Mucosa of stomach (tissue), 1 donor: ENCODE results near the gene EDN2.
A peak's percentile ranks its signal among the peaks of the same experiment; 100 is the strongest.

Experiments used
- H3K27me3 ChIP-seq: one replicate; pipeline ENCODE4 v1.7.0; 2013; ENCODE audit warnings: mild to moderate bottlenecking, low read length; ENCODE audit not compliant: control insufficient read depth, insufficient read depth
- H3K36me3 ChIP-seq: one replicate; pipeline ENCODE4 v1.7.0; 2013; ENCODE audit warnings: low read length; ENCODE audit not compliant: control insufficient read depth, insufficient read depth
- H3K4me1 ChIP-seq: one replicate; pipeline ENCODE4 v1.7.0; 2013; ENCODE audit warnings: mild to moderate bottlenecking, low read length; ENCODE audit not compliant: control insufficient read depth, insufficient read depth
- H3K4me3 ChIP-seq: one replicate; pipeline ENCODE4 v1.7.0; 2013; ENCODE audit warnings: low read length
- H3K9ac ChIP-seq: one replicate; pipeline ENCODE4 v1.7.0; 2013; ENCODE audit warnings: mild to moderate bottlenecking, low read length, moderate library complexity
- H3K9me3 ChIP-seq: one replicate; pipeline ENCODE4 v1.7.0; 2013; ENCODE audit warnings: mild to moderate bottlenecking, low read length, moderate library complexity; ENCODE audit not compliant: control insufficient read depth
- donor health status: Pancreatic carcinoma.

EDN2 gene

DNA sequence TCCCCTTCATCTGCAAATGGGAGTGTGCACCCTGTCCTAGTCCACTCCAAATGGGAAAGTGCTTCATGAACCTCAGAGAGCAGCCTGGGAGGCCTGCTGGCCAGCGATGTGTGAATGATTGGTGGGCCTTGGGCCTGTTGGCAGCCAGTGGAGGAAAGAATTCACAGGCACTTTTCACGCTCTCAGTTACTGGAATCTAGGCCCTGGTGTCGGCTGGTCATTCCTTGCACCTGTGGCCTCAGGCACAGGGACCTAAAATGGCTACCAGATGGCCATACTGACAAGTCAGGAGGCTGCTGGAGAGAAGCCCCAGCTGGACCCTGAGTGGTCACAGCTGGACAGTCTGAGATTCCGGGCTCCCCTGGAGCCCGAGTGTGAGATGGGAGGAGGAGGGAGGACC, 18.4 kb upstream of the EDN2 start:
- no peak overlapping the region for H3K4me3 ChIP-seq
- no peak overlapping the region for H3K9ac ChIP-seq
- H3K4me1 ChIP-seq = peaks cover 54% of the 10 kb centered on the region
- no peaks in the 10 kb centered on the region for H3K9me3 ChIP-seq
- H3K27me3 ChIP-seq = no peaks in the 10 kb centered on the region
- no peaks in the 10 kb centered on the region for H3K36me3 ChIP-seq

DNA sequence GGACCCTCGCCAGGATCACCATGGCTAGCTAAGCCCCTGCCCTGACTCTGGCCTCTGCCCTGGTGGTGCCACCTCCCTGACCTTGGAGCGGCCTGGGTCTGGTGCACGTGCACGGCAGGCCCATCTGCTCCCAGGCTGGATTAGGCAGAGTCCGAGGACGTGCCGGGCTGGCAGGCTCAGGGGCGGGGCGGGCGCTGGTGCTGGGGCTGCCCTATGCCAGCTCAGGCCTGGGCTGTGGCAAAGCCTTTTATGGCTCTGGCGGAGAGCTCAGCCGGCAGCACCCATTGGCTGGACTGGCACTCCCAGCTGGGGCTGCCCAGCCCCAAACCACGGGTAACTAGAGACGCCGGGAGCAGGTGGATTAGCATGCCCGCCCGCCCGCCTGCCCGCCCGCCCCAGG, 17.1 kb upstream of the EDN2 start:
- H3K4me1 ChIP-seq = peaks cover 62% of the 10 kb centered on the region
- H3K27me3 ChIP-seq = no peaks in the 10 kb centered on the region
- H3K9me3 ChIP-seq = no peaks in the 10 kb centered on the region
- H3K9ac ChIP-seq = peak overlapping the region; percentile 42
- no peaks in the 10 kb centered on the region for H3K36me3 ChIP-seq
- no peak overlapping the region for H3K4me3 ChIP-seq

GRCh38 chr1:41500781-41501518, 16.5 kb upstream of the EDN2 start:
- H3K9ac ChIP-seq = peak overlapping the region; percentile 40
- no peaks in the 10 kb centered on the region for H3K36me3 ChIP-seq
- H3K4me3 ChIP-seq = no peak overlapping the region
- H3K9me3 ChIP-seq = no peaks in the 10 kb centered on the region
- H3K27me3 ChIP-seq = no peaks in the 10 kb centered on the region
- peaks cover 68% of the 10 kb centered on the region for H3K4me1 ChIP-seq

- H3K4me3 ChIP-seq = no peak overlapping the region
- H3K27me3 ChIP-seq = no peaks in the 10 kb centered on the region
- peak overlapping the region; percentile 40 for H3K9ac ChIP-seq
- no peaks in the 10 kb centered on the region for H3K36me3 ChIP-seq
- H3K4me1 ChIP-seq = peaks cover 72% of the 10 kb centered on the region
- H3K9me3 ChIP-seq = no peaks in the 10 kb centered on the region
These were observed 15.9 kb upstream of the EDN2 start for GRCh38 chr1:41500378-41500777.

- peaks cover 71% of the 10 kb centered on the region for H3K4me1 ChIP-seq
- no peak overlapping the region for H3K4me3 ChIP-seq
- no peak overlapping the region for H3K9ac ChIP-seq
These were observed 15.1 kb upstream of the EDN2 start for GRCh38 chr1:41499591-41499990.

DNA sequence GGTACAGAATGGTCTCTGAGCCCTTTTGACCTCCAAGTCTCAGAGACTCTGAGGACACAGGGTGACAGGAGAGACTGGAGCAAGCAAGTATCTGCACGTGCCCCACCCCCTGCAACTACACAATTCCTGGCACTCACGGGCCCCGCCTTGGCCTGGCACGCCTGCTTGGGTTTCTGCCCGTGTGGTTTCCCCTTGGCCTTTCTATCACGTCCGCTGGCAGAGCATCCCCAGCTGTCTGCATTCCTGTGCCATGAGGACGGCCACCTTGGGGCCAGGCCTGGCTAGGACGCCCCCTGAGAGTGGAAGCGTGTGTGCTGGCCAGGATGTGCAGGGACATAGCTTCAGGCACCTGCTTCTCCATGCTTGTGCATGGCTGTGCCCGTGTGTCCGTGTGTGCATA, 14.3 kb upstream of the EDN2 start:
- Histone ChIP-seq H3K4me1 (peaks cover 64% of the 10 kb centered on the region), H3K27me3 (peaks cover 4% of the 10 kb centered on the region), H3K9me3 (no peaks in the 10 kb centered on the region), H3K36me3 (no peaks in the 10 kb centered on the region), H3K4me3 (no peak overlapping the region), H3K9ac (no peak overlapping the region)

More at GRCh38 chr1:41499591-41499990, 15.1 kb upstream of the EDN2 start:
- Histone ChIP-seq H3K9me3 (no peaks in the 10 kb centered on the region), H3K36me3 (no peaks in the 10 kb centered on the region), H3K27me3 (peaks cover 4% of the 10 kb centered on the region)

DNA sequence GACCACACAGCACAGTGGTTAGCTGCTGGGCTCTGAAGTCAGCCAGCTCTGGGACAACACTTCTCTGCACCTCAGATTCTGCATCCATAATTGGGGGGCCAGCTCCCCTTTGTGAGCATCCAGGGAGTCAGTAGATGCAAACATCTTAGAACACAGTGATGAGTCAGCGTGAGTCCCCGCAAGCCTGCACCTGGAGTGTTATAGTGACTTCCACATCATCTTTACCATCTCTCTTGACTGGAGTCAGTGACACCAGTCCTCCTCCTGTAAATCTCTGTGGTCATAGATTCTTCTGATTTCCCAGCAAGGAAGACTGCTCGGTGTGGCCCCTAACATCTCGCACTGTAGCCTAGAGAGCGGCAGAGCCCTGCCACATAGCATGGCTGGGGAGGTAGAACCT, 13.9 kb upstream of the EDN2 start:
- Histone ChIP-seq H3K4me1 (peaks cover 64% of the 10 kb centered on the region), H3K9me3 (no peaks in the 10 kb centered on the region), H3K36me3 (no peaks in the 10 kb centered on the region), H3K4me3 (no peak overlapping the region), H3K9ac (peak overlapping the region; percentile 24), H3K27me3 (peaks cover 4% of the 10 kb centered on the region)

DNA sequence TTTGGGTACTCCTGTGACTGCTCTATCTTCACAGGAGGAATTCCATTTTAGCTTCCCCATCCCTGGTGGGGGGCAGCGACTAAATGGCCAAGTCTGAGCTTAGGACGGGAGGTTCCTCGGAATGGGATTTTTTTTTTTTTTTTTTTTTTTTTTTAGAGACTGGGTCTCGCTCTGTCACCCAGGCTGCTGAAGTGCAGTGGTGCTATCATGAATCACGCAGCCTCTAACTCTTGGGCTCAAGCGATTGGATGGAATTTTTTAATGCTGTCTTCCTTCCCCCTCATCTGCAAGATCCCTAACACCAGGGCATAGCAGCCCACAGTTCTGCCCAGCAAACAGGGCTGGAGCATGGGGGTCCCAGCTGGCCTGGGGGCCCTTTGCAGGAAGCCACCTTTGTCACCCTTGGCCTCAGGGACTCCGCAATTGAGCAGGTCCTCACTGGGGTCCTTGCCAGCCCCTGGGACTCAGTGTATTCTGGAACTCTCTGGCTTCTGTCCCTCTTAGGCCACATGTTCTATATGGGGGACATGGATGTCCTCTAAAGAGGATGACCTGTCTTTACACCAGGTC, 13.1 kb upstream of the EDN2 start:
- peaks cover 60% of the 10 kb centered on the region for H3K4me1 ChIP-seq
- H3K9ac ChIP-seq = no peak overlapping the region
- no peak overlapping the region for H3K4me3 ChIP-seq
- peaks cover 4% of the 10 kb centered on the region for H3K27me3 ChIP-seq
- no peaks in the 10 kb centered on the region for H3K9me3 ChIP-seq
- H3K36me3 ChIP-seq = no peaks in the 10 kb centered on the region

GRCh38 chr1:41497056-41497440, 12.6 kb upstream of the EDN2 start:
- no peaks in the 10 kb centered on the region for H3K36me3 ChIP-seq
- no peak overlapping the region for H3K4me3 ChIP-seq
- peak overlapping the region; percentile 65 for H3K9ac ChIP-seq
- peaks cover 55% of the 10 kb centered on the region for H3K4me1 ChIP-seq
- peaks cover 4% of the 10 kb centered on the region for H3K27me3 ChIP-seq
- H3K9me3 ChIP-seq = no peaks in the 10 kb centered on the region

- no peaks in the 10 kb centered on the region for H3K36me3 ChIP-seq
- peak overlapping the region; percentile 65 for H3K9ac ChIP-seq
These were observed 11.9 kb upstream of the EDN2 start for GRCh38 chr1:41496080-41497055.

DNA sequence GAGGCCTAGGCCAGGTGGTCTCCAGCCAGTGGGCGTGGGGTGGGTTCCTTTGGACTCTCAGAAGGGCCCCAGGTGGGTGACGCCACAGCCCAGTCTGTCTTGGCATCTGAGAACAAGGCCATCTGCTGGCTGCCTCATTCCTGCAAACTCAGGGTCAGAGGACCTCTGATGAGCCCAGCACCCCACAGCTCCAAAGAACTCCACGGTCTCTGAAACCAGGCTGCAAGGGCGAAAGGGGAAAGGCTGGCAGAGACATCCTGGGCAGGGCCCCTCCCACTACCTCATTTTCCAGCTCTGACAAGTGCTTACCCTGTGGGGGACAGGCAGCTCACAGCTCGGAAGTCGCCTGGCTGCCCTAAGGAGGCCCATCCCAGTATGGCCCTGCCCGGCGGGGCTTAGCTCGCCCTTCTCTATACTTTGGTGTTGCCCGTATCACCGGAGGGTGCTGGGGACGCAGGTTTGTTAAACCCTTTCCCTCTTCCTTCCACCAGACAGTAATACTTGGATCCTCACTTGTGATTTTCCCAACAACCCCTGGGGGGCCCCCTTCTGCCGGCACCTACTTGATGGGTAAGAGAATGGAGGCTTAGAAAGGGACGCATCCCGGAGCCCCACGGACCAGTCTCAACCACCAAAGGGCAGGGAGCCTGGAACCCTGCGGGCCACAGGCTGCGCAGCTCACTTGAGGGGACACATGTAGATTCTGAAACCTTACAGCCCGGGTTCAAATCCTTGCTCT, 10.9 kb upstream of the EDN2 start:
- H3K4me1 ChIP-seq = peaks cover 40% of the 10 kb centered on the region
- H3K27me3 ChIP-seq = peaks cover 4% of the 10 kb centered on the region
- H3K4me3 ChIP-seq = no peak overlapping the region
- H3K36me3 ChIP-seq = no peaks in the 10 kb centered on the region
- peak overlapping the region; percentile 65 for H3K9ac ChIP-seq
- no peaks in the 10 kb centered on the region for H3K9me3 ChIP-seq

More at GRCh38 chr1:41496080-41497055, 11.9 kb upstream of the EDN2 start:
- Histone ChIP-seq H3K9me3 (no peaks in the 10 kb centered on the region), H3K27me3 (peaks cover 4% of the 10 kb centered on the region), H3K4me1 (peaks cover 50% of the 10 kb centered on the region), H3K4me3 (peak overlapping the region; percentile 15)
